GM21786 (cell line): ENCODE data around the gene SH3RF2.

Experiments used
- ATAC-seq: cut with Tn5 transposase; IDR thresholded peaks from one replicate; pipeline ENCODE4 v1.9.1; 2021; ENCODE audit not compliant: unreplicated experiment

SH3RF2 gene

GRCh38 chr5:146032911-146033310, 96.5 kb downstream of the SH3RF2 start:
- ATAC-seq: no peak

- no peak for ATAC-seq
These were observed 97.7 kb downstream of the SH3RF2 start for GRCh38 chr5:146034127-146034526.

GRCh38 chr5:146034605-146035004, 98.2 kb downstream of the SH3RF2 start:
- ATAC-seq: no peak

- no peak for ATAC-seq
These were observed 103.0 kb downstream of the SH3RF2 start for GRCh38 chr5:146039420-146039819.

- no peak for ATAC-seq
These were observed 104.1 kb downstream of the SH3RF2 start for GRCh38 chr5:146040527-146040926.

GRCh38 chr5:146041180-146041789, 104.9 kb downstream of the SH3RF2 start:
- peak; percentile 53 for ATAC-seq

- ATAC-seq: no peak
These were observed 106.4 kb downstream of the SH3RF2 start for GRCh38 chr5:146042628-146043279.

GRCh38 chr5:146043722-146044121, 107.3 kb downstream of the SH3RF2 start:
- ATAC-seq: no peak

- ATAC-seq: no peak
These were observed 111.0 kb downstream of the SH3RF2 start for GRCh38 chr5:146047396-146047795.

- ATAC-seq: no peak
These were observed 112.8 kb downstream of the SH3RF2 start for GRCh38 chr5:146048994-146049703.

- no peak for ATAC-seq
These were observed 113.3 kb downstream of the SH3RF2 start for GRCh38 chr5:146049704-146050026.

GRCh38 chr5:146050086-146050485, 113.7 kb downstream of the SH3RF2 start:
- ATAC-seq: no peak

GRCh38 chr5:146051678-146052077, 115.3 kb downstream of the SH3RF2 start:
- no peak for ATAC-seq

- ATAC-seq: no peak
These were observed 116.4 kb downstream of the SH3RF2 start for GRCh38 chr5:146052780-146053179.

- ATAC-seq: no peak
These were observed 119.1 kb downstream of the SH3RF2 start for GRCh38 chr5:146055432-146055831.

- no peak for ATAC-seq
These were observed 123.3 kb downstream of the SH3RF2 start for GRCh38 chr5:146059460-146060220.

- ATAC-seq: no peak
These were observed 123.8 kb downstream of the SH3RF2 start for GRCh38 chr5:146060221-146060585.

GRCh38 chr5:146066968-146067367, 130.6 kb downstream of the SH3RF2 start:
- no peak for ATAC-seq

- no peak for ATAC-seq
These were observed 131.8 kb downstream of the SH3RF2 start for GRCh38 chr5:146068206-146068605.

GRCh38 chr5:146068977-146069779, 132.8 kb downstream of the SH3RF2 start:
- peak; percentile 66 for ATAC-seq

GRCh38 chr5:146069780-146070099, 133.4 kb downstream of the SH3RF2 start:
- ATAC-seq: no peak
